PFSK-1 (cell line): ENCODE measurements around the gene OTOP1.

Experiments used
- FOXP2 ChIP-seq: optimal IDR thresholded peaks from 2 replicates; pipeline ENCODE3; 2011; ENCODE audit warnings: borderline replicate concordance, control low read depth, inconsistent platforms; ENCODE audit not compliant: insufficient read depth; ENCODE audit errors: extremely low read length, extremely low read depth
- POLR2AphosphoS5 ChIP-seq: IDR thresholded peaks from 2 replicates; pipeline ENCODE4 v1.6.1; 2012; ENCODE audit warnings: low read depth, mild to moderate bottlenecking, control low read depth, low read length, moderate library complexity
- REST ChIP-seq, 2 experiments: IDR thresholded peaks; 2 replicates each; pipeline versions ENCODE4 v1.6.1 to v1.8.0; 2011 to 2012; ENCODE audit warnings: low read depth in 2 of 2, low read length in 2 of 2, control low read depth in 1 of 2, inconsistent platforms in 1 of 2, mild to moderate bottlenecking in 1 of 2, moderate library complexity in 1 of 2; ENCODE audit not compliant: insufficient read depth in 1 of 2
- SIN3A ChIP-seq: IDR thresholded peaks from 2 replicates; pipeline ENCODE4 v1.6.1; 2012; ENCODE audit warnings: mild to moderate bottlenecking, low read length, moderate library complexity, borderline replicate concordance; ENCODE audit not compliant: insufficient read depth
- TAF1 ChIP-seq: IDR thresholded peaks from 2 replicates; pipeline ENCODE4 v1.6.1; 2012; ENCODE audit warnings: low read length, control low read depth, borderline replicate concordance; ENCODE audit not compliant: insufficient read depth

GRCh38 chr4:4216648-4217047 lies 10.1 kb downstream of the OTOP1 start:
- no peak for TF ChIP-seq TAF1
- TF ChIP-seq SIN3A = no peak
- TF ChIP-seq REST (IDR thresholded peaks at IDR 0.05; ENCODE audit: insufficient read depth in 1 of 2, low read depth in 2 of 2, low read length in 2 of 2) = no peak
- no peak for TF ChIP-seq POLR2AphosphoS5
- no peak for TF ChIP-seq FOXP2
